Measurements from ENCODE around the gene ERI3. TPM values are rescaled to one million over a fixed set of nuclear protein-coding genes. Genes with fewer than 3 reads are reported as not detected.

ERI3 gene
- polyA plus RNA-seq, 1 donor from 2014 or later, result 92.5 TPM

DNA sequence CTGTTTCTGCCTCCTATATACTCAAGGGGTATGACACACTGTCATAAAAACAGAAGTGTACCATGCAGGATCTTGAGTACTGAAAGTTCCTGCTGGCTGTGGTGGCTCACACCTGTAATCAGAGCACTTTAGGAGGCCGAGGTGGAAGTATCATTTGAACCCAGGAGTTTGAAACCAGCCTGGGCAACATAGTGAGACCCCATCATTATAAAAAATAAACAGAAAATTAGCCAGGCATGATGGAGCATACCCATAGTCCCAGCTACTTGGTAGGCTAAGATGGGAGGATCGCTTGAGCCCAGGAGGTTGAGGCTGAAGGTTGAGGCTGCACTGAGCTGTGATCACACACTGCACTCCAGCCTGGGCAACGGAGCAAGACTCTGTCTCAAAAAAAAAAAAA is 20.1 kb downstream of the ERI3 start:
- no peaks in the 10 kb centered on the region for H3K36me3 ChIP-seq (ENCODE audit: insufficient read depth, low read length)
- H3K9me3 ChIP-seq (ENCODE audit: low read length), result no peaks in the 10 kb centered on the region
- no peak overlapping the region for H3K9ac ChIP-seq (ENCODE audit: low read length)
- no peak overlapping the region for H3K4me2 ChIP-seq (ENCODE audit: low read length)
- no peak overlapping the region for H3K27ac ChIP-seq (ENCODE audit: low read length)
- H3K27me3 ChIP-seq (ENCODE audit: insufficient read depth, low read depth, low read length), result no peaks in the 10 kb centered on the region
- no peak overlapping the region for H2AFZ ChIP-seq (ENCODE audit: low read depth, low read length)
- H3K9me2 ChIP-seq (ENCODE audit: insufficient read depth, low read length), result no peaks in the 10 kb centered on the region
- TF ChIP-seq EP300 (conservative IDR thresholded peaks at IDR 0.05; ENCODE audit: poor library complexity, severe bottlenecking) (no peak), EZH2 (IDR thresholded peaks at IDR 0.05; ENCODE audit: borderline replicate concordance, insufficient read depth, low read length, poor library complexity, severe bottlenecking) (no peak), REST (IDR thresholded peaks at IDR 0.05; ENCODE audit: borderline replicate concordance) (no peak), TAF1 (IDR thresholded peaks at IDR 0.05; ENCODE audit: low read depth) (no peak), SMC3 (conservative IDR thresholded peaks at IDR 0.05; ENCODE audit: poor library complexity) (no peak), POLR2AphosphoS5 (IDR thresholded peaks at IDR 0.05) (no peak), MXI1 (conservative IDR thresholded peaks at IDR 0.05; ENCODE audit: poor library complexity, severe bottlenecking) (no peak), RAD21 (conservative IDR thresholded peaks at IDR 0.05) (no peak)
- TF ChIP-seq, protein P1, sequence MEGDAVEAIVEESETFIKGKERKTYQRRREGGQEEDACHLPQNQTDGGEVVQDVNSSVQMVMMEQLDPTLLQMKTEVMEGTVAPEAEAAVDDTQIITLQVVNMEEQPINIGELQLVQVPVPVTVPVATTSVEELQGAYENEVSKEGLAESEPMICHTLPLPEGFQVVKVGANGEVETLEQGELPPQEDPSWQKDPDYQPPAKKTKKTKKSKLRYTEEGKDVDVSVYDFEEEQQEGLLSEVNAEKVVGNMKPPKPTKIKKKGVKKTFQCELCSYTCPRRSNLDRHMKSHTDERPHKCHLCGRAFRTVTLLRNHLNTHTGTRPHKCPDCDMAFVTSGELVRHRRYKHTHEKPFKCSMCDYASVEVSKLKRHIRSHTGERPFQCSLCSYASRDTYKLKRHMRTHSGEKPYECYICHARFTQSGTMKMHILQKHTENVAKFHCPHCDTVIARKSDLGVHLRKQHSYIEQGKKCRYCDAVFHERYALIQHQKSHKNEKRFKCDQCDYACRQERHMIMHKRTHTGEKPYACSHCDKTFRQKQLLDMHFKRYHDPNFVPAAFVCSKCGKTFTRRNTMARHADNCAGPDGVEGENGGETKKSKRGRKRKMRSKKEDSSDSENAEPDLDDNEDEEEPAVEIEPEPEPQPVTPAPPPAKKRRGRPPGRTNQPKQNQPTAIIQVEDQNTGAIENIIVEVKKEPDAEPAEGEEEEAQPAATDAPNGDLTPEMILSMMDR (IDR thresholded peaks at IDR 0.05; ENCODE audit: poor library complexity, severe bottlenecking), result no peak
- no peaks in the 10 kb centered on the region for H4K20me1 ChIP-seq (ENCODE audit: insufficient read depth)
- no peak overlapping the region for H3K4me3 ChIP-seq (ENCODE audit: low read length)
- no peaks in the 10 kb centered on the region for H3K79me2 ChIP-seq (replicated peaks; ENCODE audit: insufficient read depth, low read length)
- H3F3A ChIP-seq (ENCODE audit: insufficient read depth, low read length, poor library complexity, severe bottlenecking), result no peaks in the 10 kb centered on the region

DNA sequence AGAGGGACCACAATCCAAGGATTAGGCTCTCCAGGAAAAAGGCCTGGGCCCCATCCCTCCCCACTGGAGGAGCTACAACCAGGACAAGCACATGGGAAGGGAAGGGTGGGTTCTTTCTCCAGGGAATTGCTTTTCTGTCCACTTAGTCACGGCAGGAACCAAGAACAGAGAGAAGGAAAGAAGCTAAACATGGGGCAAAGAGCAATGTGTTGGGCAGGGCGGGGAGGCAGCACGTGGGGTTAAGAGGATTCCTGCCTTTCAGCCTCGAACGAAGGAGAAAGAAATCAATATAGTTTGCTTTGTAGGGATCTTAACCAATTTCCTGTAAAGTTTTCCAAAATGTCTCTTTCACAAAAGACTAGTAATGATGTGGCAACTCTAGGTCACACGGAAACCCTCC is 21.7 kb downstream of the ERI3 start:
- Histone ChIP-seq H3K27ac (ENCODE audit: low read length) (no peak overlapping the region), H3K9ac (ENCODE audit: low read length) (no peak overlapping the region), H3K4me3 (ENCODE audit: low read length) (no peak overlapping the region), H2AFZ (ENCODE audit: low read depth, low read length) (no peak overlapping the region), H3K36me3 (ENCODE audit: insufficient read depth, low read length) (no peaks in the 10 kb centered on the region), H3K4me2 (ENCODE audit: low read length) (no peak overlapping the region), H4K20me1 (ENCODE audit: insufficient read depth) (no peaks in the 10 kb centered on the region), H3K27me3 (ENCODE audit: insufficient read depth, low read depth, low read length) (no peaks in the 10 kb centered on the region), H3K9me2 (ENCODE audit: insufficient read depth, low read length) (no peaks in the 10 kb centered on the region), H3K9me3 (ENCODE audit: low read length) (no peaks in the 10 kb centered on the region), H3K79me2 (replicated peaks; ENCODE audit: insufficient read depth, low read length) (no peaks in the 10 kb centered on the region), H3F3A (ENCODE audit: insufficient read depth, low read length, poor library complexity, severe bottlenecking) (no peaks in the 10 kb centered on the region)
- TF ChIP-seq SMC3 (conservative IDR thresholded peaks at IDR 0.05; ENCODE audit: poor library complexity) (no peak), POLR2AphosphoS5 (IDR thresholded peaks at IDR 0.05) (no peak), EP300 (conservative IDR thresholded peaks at IDR 0.05; ENCODE audit: poor library complexity, severe bottlenecking) (no peak)

DNA sequence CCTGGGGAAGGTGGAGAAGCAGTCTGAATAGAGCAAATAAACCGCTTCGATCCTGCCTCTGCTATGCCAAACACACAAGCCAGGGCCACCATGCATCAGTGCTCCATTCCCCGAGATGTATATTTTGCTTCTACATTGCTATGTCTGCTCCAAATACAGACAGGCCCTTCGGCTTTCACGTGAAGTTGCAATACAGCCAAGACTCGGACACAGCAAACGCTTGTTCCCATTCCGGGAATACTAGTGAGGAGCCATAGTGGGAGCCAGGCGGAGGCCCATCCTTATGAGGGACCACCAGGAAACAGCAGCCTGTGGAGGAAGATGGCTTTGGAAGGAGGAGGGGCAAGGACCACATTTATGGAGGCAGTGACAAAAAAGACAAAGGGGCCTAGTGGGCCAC is 22.6 kb downstream of the ERI3 start:
- Histone ChIP-seq H3F3A (ENCODE audit: insufficient read depth, low read length, poor library complexity, severe bottlenecking) (no peaks in the 10 kb centered on the region), H3K9me3 (ENCODE audit: low read length) (no peaks in the 10 kb centered on the region), H3K9ac (ENCODE audit: low read length) (no peak overlapping the region), H4K20me1 (ENCODE audit: insufficient read depth) (no peaks in the 10 kb centered on the region), H3K4me2 (ENCODE audit: low read length) (no peak overlapping the region), H3K79me2 (replicated peaks; ENCODE audit: insufficient read depth, low read length) (no peaks in the 10 kb centered on the region), H3K4me3 (ENCODE audit: low read length) (no peak overlapping the region), H3K9me2 (ENCODE audit: insufficient read depth, low read length) (no peaks in the 10 kb centered on the region), H2AFZ (ENCODE audit: low read depth, low read length) (no peak overlapping the region), H3K27me3 (ENCODE audit: insufficient read depth, low read depth, low read length) (no peaks in the 10 kb centered on the region), H3K36me3 (ENCODE audit: insufficient read depth, low read length) (no peaks in the 10 kb centered on the region), H3K27ac (ENCODE audit: low read length) (no peak overlapping the region)
- TF ChIP-seq REST (IDR thresholded peaks at IDR 0.05; ENCODE audit: borderline replicate concordance) (no peak), RAD21 (conservative IDR thresholded peaks at IDR 0.05) (no peak), EP300 (conservative IDR thresholded peaks at IDR 0.05; ENCODE audit: poor library complexity, severe bottlenecking) (no peak), SMC3 (conservative IDR thresholded peaks at IDR 0.05; ENCODE audit: poor library complexity) (no peak)
